Ammon's horn (tissue), 1 donor: Measurements from ENCODE around the gene ADGRV1.
"Not testable (repeated sequence)": the region's sequence is repeated elsewhere in the genome, so short reads cannot be mapped to it uniquely, and the experiment has no call there.

Experiments used
- DNase-seq: peaks from one replicate; pipeline ENCODE4 v3.0.0-alpha.2; 2016; ENCODE audit warnings: low spot score

ADGRV1 gene

DNA sequence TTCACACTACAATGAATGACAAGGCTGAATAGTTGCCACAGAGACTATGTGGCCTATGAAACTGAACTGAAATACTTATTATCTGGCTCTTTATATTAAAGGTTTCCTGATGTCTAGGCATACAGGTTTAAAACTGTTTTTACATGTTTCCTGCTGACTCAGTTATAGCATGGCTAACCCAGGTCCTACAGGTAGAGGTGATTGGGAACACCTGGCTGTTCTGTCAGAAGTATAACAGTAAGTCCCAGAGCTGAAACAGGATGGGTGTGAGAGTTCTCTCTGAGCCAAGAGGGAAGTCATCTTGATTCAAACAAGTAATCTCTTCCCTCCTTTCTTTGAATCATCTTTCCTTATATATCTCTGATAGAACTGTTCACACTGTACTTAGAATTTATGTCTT lies 4.9 kb upstream of the ADGRV1 start:
- DNase-seq = no peak

DNA sequence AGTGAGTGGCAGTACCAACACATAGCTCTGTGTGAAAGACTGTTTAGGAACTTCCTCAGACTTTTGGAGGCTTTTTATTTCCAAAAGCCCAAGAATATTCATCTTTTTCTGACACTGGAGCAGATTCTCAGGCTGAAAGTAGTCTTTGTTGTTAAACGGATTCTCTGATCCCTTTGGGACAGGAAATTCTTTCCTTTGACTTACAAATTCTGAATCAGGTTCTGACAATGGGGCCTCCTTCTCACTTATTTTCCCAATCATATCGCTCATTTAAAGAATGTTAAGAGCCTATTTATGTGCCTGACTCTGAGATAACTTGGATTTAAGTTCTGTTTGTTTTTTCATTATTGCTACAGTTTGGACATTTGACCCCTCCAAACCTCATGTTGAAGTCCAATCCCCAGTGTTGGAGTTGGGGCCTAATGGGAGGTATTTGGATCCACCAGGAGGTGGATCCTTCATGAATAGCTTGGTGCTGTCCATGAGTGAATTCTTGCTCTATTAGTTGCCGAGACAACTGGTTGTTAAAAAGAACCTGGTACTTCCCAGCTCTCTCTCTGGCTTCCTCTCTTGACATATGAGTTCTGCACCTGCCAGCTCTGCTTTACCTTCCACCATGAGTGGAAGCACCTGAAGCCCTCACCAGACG lies 4.1 kb upstream of the ADGRV1 start:
- DNase-seq = no peak

DNA sequence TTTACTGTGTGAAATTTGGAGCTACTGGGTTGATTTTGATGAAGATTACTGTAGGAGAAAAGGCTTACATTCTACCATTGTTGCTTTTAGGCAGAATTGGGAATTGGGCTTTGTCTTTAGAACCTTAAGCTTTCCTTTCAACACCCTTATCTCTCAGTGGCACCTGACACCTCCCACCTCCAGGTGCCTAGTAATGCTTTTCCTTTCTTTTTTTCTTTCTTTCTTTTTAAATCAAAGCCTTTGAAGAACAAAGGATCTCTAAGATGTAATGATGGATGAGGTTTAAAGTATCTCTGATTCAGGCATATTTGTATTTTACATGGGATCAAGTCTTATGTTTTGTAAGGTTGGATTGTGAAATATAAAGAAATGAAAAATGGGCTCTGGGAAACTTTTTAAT lies 2.9 kb upstream of the ADGRV1 start:
- DNase-seq = no peak

DNA sequence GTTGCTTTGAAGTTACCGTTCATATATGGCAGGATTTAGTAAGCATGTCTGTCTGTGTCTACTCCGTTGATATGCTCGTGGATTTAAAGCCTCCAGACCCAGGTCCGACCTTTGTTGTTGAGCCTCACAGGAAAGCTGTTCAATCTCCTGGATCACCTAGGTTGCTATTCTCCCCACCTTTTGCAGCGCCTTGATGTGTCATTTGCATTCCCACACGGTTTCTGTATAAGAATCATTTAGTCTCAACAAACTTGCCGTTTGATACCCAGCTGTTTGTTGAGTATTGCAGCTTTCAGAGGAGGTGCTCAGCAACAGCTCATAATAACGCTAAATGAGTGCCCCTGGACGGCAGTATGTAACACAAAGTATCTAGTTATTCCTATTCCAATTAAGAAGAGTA lies 1.2 kb upstream of the ADGRV1 start:
- DNase-seq = no peak

DNA sequence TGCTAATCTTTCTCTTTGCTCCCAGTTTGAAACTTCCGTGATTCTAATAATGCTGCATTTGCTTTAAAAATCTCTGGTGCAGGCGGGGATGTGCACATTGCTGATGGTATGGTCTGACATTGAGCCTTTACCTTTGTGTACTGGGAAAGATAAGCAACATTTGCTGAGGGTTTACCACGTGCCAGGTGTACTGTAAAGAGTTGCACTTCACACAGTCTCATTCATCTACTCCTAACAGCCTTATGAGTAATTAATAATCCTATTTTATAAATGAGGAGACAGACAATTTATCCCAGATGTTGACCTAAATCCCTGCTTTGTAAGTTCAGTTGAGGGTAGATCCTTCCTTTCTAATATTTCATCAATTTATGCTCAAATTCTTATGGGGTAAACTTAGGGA lies 726 bp upstream of the ADGRV1 start:
- DNase-seq = no peak

DNA sequence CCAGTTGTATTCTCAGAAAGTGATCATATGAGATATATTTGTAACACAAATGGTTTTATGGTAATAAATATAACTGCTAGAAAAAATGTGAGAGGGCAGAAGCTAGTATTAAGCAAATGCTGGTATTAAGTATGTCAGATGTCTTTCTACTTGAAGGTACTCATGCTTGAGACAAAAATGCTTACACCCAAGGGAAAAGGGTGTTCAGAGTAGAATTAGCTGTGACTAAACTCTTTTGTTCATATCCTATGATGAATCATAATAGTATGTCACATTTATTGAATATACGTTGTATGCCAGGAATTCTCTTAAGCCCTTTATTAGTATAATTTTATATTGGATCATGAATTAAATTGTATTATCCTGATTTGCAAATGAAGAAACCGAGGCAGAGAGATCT lies 2.2 kb downstream of the ADGRV1 start:
- no peak for DNase-seq

DNA sequence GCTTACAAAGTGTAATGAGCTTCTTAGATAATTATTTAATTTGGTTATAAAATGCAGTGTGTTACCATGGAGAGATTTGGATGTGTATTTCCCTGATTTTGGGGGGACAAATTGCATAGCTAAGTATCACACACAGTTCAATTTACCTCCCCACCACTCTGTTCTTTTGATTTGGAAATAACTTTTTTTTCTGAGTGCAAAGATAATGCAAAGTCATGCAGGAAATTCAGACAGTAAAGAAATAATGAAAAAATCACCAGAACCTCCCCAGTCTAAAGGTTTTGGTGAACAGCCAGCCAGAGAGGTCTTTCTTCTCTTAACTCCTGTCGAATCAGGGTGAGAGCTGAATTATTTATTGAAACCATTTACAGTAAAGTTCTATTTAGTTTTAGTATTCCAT lies 3.2 kb downstream of the ADGRV1 start:
- DNase-seq = no peak

DNA sequence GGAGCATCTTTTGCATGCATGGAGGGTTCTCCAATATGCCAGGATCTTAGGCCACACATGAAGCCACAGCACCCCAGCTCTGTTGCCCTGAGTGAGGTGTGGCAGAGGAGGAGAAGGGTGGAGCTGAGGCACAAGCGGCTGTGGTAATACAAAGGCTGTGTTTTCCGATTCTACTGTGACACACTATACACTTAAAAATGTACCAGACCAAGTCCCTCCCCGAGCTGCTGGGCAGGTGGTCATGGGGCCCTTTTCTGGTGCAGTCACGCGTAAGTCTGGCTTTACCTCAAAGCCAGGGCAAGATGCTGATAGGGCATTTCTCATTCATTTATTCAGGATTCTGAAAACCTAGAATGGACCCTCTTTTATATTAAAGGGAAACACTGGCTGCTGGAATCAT lies 3.7 kb downstream of the ADGRV1 start:
- DNase-seq = no peak

DNA sequence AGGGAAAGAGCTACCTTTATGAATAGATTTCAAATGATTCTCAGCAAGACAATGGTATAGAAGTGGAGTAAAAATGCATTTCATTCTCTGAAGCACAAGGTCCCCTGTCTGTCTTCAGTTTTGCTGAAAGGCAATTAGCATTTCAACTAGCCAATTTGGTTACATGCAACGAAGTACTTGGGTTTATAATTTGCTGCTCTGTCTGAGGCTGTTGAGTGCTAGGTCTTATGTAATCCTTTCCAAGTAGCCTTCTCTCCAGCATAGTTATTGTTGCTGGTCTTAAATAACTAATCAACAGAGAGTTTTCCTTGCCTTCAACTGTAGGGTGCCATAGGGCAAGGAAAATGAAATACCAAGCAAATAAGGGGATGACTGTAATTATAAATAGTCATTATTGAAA lies 4.5 kb downstream of the ADGRV1 start:
- no peak for DNase-seq

DNA sequence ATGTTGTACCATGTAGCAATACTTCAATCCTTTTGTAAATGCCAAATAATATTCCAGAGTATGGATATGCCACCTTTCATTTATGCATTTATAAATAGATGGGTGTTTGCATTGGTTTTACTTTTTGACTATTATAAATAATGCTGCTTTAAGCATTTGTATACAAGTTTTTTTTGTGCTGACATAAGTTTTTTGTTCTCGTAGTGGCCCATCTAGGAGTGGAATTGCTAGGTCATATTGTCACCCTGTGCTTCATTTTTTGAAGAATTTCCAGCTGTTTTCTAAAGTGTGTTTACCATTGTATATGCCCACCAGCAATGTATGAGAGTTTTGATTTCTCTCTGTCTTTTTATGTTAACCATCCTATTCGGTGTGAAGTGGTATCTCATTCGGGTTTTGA lies 6.9 kb downstream of the ADGRV1 start:
- DNase-seq = no peak

DNA sequence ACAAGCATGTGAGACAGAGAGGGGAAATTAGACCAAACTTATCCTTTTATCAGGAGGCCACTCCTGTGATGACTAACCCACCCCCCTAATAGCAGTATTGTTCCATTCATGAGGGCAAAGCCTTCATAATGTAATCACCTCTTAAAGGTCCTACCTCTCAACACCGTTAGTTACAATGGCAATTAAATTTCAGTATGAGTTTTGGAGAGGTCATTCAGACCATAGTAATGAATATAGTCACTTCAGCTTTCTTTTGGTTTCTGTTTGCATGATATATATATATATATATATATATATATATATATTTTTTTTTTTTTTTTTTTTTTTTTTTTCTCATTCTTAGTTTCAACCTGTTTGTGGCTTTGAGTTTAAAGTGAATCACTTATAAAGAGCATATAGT lies 10.5 kb downstream of the ADGRV1 start:
- DNase-seq = no peak

DNA sequence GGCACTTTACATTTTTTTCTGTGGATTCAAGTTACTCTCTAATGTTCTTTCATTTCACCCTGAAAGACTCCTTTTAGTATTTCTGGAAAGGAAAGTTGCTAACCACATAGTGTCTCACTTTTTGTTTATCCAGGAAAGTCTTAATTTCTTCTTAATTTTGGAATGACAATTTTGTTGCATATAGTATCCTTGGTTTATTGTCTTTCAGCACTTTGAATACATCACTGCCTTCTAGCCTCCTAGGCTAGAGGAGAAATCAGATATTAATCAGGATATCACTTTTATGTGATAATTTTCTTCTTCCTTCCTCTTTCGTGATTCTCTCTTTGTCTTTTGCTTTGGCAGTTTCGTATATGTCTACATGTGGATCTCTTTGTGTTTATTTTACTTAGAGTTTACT lies 11.4 kb downstream of the ADGRV1 start:
- no peak for DNase-seq

DNA sequence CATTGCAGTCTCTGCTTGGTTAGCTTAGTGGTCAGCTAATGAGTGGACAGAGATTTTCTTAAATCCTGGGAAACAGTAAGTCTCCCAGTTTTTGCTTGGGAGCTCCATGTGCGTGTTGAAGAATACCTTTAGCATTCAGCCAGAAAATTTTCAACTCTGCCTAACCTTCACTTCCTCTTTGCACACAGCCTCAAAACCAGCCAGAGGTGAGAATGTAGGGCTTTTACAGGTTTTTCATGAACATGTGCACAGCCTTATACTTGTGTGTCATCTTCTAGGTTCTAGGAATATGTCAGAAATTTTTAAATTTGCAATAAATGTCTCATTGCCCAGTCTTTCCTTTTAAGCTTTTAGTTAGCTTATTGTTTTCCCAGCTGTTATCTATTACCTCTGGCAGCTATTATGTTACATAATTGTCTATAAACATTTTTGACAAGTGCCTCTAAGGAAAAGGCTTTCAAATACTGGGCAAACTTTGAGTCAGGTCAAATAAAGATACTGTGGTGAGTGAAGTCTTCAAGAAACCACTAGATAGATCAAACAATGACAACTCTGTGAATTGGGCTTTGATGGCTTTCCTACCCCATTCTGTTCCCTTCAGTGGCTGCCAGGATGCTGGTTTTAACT lies 12.7 kb downstream of the ADGRV1 start:
- no peak for DNase-seq

DNA sequence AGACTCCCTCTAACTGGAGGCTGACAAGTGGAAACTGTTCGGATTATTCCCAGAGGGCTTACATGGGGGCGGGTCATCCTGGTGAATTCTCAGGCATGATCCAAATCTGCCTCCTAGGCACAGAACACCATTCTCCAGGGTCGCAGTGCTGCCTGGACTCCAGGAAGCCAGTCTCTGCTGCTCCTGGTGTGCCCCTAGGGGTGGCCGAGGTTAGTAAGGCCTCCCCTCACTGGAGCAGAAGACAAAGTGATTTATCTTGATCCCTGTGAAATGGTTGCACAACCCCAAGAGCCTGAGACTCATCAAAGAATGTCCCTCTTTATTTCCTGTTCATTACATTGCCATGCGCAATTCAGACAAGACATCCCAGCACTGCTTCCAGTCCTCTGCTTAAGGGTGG lies 17.1 kb downstream of the ADGRV1 start:
- DNase-seq = no peak

DNA sequence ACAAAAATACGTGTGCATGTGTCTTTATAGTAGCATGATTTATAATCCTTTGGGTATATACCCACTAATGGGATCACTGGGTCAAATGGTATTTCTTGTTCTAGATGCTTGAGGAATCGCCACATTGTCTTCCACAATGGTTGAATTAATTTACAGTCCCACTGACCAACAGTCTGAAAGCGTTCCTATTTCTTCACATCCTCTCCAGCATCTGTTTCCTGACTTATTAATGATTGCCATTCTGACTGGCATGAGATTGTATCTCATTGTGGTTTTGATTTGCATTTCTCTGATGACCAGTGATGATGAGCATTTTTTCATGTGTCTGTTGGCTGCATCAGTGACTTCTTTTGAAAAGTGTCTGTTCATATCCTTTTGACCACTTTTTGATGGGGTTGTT lies 18.0 kb downstream of the ADGRV1 start:
- not testable (repeated sequence) for DNase-seq

DNA sequence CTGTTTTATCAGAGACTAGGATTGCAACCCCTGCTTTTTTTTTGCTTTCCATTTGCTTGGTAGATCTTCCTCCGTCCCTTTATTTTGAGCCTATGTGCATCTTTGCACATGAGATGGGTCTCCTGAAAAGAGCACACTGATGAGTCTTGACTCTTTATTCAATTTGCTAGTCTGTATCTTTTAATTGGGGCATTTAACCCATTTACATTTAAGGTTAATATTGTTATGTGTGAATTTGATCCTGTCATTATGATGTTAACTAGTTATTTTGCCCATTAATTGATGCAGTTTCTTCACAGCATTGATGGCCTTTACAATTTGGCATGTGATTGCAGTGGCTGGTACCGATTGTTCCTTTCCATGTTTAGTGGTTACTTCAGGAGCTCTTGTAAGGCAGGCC lies 21.3 kb downstream of the ADGRV1 start:
- not testable (repeated sequence) for DNase-seq

DNA sequence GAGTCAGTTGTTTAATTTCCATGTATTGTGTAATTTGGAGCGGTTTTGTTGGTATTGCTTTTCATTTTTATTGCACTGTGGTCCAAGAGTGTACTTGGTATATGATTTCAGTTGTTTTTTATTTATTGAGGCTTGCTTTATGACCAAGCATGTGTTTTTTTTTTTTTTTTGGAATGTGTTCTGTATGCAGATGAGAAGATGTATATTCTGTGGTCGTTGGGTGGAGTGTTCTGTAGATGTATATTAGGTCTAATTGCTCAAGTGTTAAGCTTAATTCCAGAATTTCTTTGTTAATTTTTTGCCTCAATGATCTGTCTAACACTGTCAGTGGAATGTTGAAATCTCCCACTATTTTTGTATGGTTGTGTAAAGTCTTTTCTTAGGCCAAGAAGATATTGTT lies 23.4 kb downstream of the ADGRV1 start:
- no peak for DNase-seq

DNA sequence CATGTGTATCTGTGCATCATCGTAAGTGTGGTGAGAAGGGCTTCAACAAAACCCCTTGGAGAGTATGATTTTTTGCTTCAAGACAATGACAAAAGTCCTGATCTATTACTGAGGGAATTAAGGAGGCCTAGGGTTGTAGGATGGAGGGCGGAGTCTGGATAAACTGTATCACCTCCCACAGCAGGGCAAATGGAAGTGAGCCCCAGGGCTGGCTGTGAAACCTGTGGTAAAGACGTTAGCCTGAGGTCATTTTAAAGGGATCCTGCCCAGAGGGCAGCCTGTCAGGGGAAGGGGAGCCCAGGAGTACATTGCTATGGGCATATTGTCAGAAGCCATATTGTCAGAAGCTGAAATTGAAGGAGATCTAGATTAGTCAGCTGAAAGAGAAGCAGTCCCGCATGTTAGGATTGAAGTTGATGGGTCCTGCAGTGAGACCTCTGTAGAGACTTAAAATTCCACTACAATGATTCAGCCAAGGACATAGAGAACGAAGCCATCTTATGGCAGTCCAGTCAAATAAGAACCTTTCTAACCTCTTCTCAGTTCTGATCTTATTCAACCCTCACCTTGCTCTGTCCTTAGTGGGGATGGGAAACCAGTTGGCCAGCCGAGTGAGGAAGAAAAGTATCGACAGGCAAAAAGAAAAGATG lies 26.9 kb downstream of the ADGRV1 start:
- DNase-seq = no peak

DNA sequence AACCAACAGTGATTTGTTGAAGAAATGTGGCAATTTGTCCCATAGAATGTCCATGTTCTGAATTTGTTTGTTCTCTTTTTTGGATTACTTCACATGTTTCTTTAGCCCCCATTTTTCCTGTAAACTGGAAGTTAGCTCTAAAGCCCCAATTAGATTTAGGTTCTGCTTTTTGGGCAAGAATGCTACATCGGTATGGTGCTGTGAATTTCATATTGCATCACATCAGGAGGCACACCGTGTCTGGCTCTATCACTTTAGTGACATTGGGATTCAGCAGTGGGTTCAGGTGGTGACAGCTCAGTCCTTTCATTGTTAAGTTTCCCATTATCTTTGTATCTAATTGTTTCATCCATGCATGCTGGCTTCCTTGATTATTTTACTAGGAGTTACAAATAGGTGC lies 27.9 kb downstream of the ADGRV1 start:
- no peak for DNase-seq

DNA sequence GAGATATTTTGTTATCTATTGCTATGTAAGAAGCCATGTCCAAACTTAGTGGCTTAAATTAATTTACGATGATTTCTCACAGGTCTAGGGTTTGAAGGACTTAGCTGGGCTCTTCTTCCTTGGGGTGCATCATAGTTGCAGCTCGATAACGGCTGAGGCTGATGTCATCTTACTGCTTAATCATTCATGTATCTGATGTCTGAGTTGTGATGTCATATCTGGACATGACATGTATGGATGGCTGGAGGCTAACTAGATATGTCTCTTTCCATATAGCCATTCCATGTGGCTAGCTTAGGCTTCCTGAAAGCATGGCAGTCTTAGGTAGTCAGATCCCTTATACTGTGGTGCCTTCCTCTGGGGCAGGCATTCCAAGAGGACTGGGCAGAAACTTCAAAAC lies 31.6 kb downstream of the ADGRV1 start:
- DNase-seq = no peak

DNA sequence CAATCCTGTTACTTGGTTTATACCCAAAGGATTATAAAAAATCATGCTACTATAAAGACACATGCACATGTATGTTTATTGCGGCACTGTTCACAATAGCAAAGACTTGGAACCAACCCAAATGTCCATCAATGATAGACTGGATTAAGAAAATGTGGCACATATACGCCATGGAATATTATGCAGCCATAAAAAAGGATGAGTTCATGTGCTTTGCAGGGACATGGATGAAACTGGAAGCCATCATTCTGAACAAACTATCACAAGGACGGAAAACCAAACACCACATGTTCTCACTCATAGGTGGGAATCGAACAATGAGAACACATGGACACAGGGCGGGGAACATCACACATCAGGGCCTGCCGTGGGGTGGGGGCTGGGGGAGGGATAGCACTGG lies 34.5 kb downstream of the ADGRV1 start:
- DNase-seq = not testable (repeated sequence)

DNA sequence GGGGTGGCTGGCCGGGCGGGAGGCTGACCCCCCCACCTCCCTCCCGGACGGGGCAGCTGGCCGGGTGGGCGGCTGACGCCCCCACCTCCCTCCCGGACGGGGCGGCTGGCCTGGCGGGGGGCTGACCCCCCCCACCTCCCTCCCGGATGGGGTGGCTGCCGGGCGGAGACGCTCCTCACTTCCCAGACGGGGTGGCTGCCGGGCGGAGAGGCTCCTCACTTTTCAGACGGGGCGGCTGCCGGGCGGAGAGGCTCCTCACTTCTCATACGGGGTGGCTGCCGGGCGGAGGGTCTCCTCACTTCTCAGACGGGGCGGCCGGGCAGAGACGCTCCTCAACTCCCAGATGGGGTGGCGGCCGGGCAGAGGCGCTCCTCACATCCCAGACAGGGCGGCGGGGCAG lies 37.2 kb downstream of the ADGRV1 start:
- not testable (repeated sequence) for DNase-seq

DNA sequence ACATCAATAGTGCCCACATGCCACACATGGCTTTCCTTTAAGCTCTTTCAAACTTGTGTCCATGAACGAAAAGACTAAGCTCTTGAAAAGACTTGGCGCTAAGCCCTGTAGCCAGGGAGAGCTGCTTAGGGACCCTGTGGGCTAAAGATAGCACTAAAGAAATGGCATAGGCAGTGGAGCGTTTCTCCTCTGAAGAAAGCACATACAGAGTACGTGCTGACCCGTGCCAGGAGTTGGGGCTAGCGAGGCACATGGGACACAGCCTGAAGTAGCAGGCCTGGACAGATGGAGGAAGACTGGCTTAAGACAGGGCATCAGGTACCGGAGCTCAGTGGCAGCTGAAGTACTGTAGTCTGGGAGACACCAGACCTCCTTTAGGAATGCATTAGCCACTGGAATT lies 39.7 kb downstream of the ADGRV1 start:
- peak; percentile 31 for DNase-seq

DNA sequence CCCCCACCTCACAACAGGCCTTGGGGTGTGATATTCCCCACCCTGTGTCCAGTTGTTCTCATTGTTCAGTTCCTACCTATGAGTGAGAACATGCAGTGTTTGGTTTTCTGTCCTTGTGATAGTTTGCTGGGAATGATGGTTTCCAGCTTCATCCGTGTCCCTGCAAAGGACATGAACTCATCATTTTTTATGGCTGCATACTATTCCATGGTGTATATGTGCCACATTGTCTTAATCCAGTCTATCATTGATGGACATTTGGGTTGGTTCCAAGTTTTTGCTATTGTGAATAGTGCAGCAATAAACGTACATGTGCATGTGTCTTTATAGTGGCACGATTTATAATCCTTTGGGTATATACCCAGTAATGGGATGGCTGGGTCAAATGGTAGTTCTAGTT lies 41.7 kb downstream of the ADGRV1 start:
- DNase-seq = not testable (repeated sequence)
